Gastroesophageal sphincter (tissue), 3 donors: ENCODE data around the gene SLC7A6.

Experiments used
- CTCF ChIP-seq, 4 experiments: fragments of 200-600 bp in 2 of 4; fragments of 450-650 bp in 2 of 4; sonication (generic) in 1 of 4; IDR thresholded peaks; one replicate each; pipeline ENCODE4 v1.5.1; 2017 to 2019; ENCODE audit warnings: antibody characterized with exemption in 4 of 4, mild to moderate bottlenecking in 2 of 4, moderate library complexity in 2 of 4
- EP300 ChIP-seq: sonication (generic); formaldehyde crosslinking; IDR thresholded peaks from one replicate; pipeline ENCODE4 v1.6.1; 2017; ENCODE audit warnings: antibody characterized with exemption, mild to moderate bottlenecking
- POLR2A ChIP-seq, 2 donors: fragments of 450-650 bp; IDR thresholded peaks; one replicate each; pipeline ENCODE4 v1.6.1; 2017; ENCODE audit warnings: antibody characterized with exemption in 2 of 2, mild to moderate bottlenecking in 2 of 2, moderate library complexity in 1 of 2
- POLR2AphosphoS5 ChIP-seq: sonication (generic); formaldehyde crosslinking; IDR thresholded peaks from one replicate; pipeline ENCODE4 v1.6.1; 2017; ENCODE audit warnings: antibody characterized with exemption

GRCh38 chr16:68309799-68310198 is 45.5 kb downstream of the SLC7A6 start:
- no peak for TF ChIP-seq EP300
- no peak for TF ChIP-seq POLR2A (IDR thresholded peaks at IDR 0.05)
- TF ChIP-seq CTCF (IDR thresholded peaks at IDR 0.05) = no peak
- TF ChIP-seq POLR2AphosphoS5 = no peak
